HepG2 (cell line): ENCODE results near the gene ELOVL5. TPM values are rescaled to one million over a fixed set of nuclear protein-coding genes. Genes with fewer than 3 reads are reported as not detected.
A peak's percentile ranks its signal among the peaks of the same experiment; 100 is the strongest.

Experiments
- ATAC-seq: fragments of 200-7000 bp; cut with Tn5 transposase; 3 replicates; pipeline ENCODE4 v1.9.1; 2020; ENCODE audit warnings: mild to moderate bottlenecking, moderate library complexity
- BruUV-seq: library from RNA; stranded (reverse); fragments of 400-500 nt; replicated peaks from 2 replicates; lab custom pipeline; 2021; lab: Mats Ljungman, UMichigan
- CTCF ChIA-PET: fragments of 300-600 bp; formaldehyde crosslinking; extraction: SDS; loops from one replicate; lab custom pipeline; 2021; ENCODE audit warnings: low total read pairs, inconsistent platforms, low intra/inter-chr PET ratio; lab: Yijun Ruan, JAX
- POLR2A ChIA-PET: fragments of 350-600 bp; sonication (Branson Sonifier 250); formaldehyde crosslinking; loops from one replicate; lab custom pipeline; 2020; ENCODE audit warnings: antibody characterized with exemption, inconsistent platforms; lab: Yijun Ruan, JAX
- DNase-seq: peaks from one replicate; pipeline ENCODE4 v3.0.0-alpha.2; 2015; ENCODE audit warnings: low spot score
- FAIRE-seq: peaks from 3 replicates; lab custom pipeline; 2011; peaks lifted over from hg19 to GRCh38; lab: Jason Lieb, UNC
- H2AFZ ChIP-seq: one replicate; pipeline ENCODE4 v1.6.1; 2011; ENCODE audit warnings: low read length, inconsistent platforms
- H3K27ac ChIP-seq: fragments of 300-600 bp; 3 replicates; pipeline ENCODE4 v1.8.0; 2011; ENCODE audit warnings: mixed run types, mild to moderate bottlenecking, mixed read lengths, low read length, inconsistent platforms; ENCODE audit not compliant: insufficient read depth; ENCODE audit errors: extremely low read length
- H3K27me3 ChIP-seq, 2 experiments: fragments of 200-600 bp in 1 of 2; 2 replicates in 1 of 2; 3 replicates in 1 of 2; pipeline versions ENCODE4 v1.6.0 to v1.8.0; 2011; ENCODE audit warnings: low read length in 2 of 2, mild to moderate bottlenecking in 2 of 2, moderate library complexity in 2 of 2, inconsistent platforms in 1 of 2; ENCODE audit not compliant: insufficient read depth in 2 of 2, control insufficient read depth in 1 of 2
- H3K36me3 ChIP-seq, 2 experiments: fragments of 200-600 bp in 1 of 2; replicated peaks in 1 of 2; 2 replicates in 1 of 2; 3 replicates in 1 of 2; pipeline versions ENCODE4 v1.5.1 to v1.8.0; 2011; ENCODE audit warnings: low read length in 2 of 2, inconsistent platforms in 1 of 2; ENCODE audit not compliant: insufficient read depth in 2 of 2, control insufficient read depth in 1 of 2
- H3K4me1 ChIP-seq: 2 replicates; pipeline ENCODE4 v1.5.1; 2012; ENCODE audit warnings: low read length, inconsistent platforms; ENCODE audit not compliant: insufficient read depth
- H3K4me2 ChIP-seq: 2 replicates; pipeline ENCODE4 v1.6.0; 2011; ENCODE audit warnings: low read depth, low read length, inconsistent platforms
- H3K4me3 ChIP-seq, 3 experiments: fragments of 200-600 bp in 1 of 3; sonication (generic), shearing (Covaris generic) in 1 of 3; replicated peaks in 1 of 3; 2 replicates each; pipeline ENCODE4 v1.5.1; 2011 to 2016; ENCODE audit warnings: low read length in 3 of 3, inconsistent platforms in 2 of 3, low read depth in 2 of 3, mild to moderate bottlenecking in 2 of 3, control low read depth in 1 of 3, mixed read lengths in 1 of 3; ENCODE audit not compliant: insufficient read depth in 1 of 3
- H3K79me2 ChIP-seq: one replicate; pipeline ENCODE4 v1.6.1; 2011; ENCODE audit warnings: low read length, inconsistent platforms; ENCODE audit not compliant: insufficient read depth
- H3K9ac ChIP-seq: 2 replicates; pipeline ENCODE4 v1.6.0; 2011; ENCODE audit warnings: mild to moderate bottlenecking, low read depth, low read length, inconsistent platforms; ENCODE audit not compliant: insufficient read depth
- H3K9me3 ChIP-seq: 2 replicates; pipeline ENCODE4 v1.5.1; 2012; ENCODE audit warnings: mild to moderate bottlenecking, low read length
- H4K20me1 ChIP-seq: 2 replicates; pipeline ENCODE4 v1.6.0; 2011; ENCODE audit warnings: inconsistent platforms, mild to moderate bottlenecking, low read length, moderate library complexity; ENCODE audit not compliant: insufficient read depth
- ADNP ChIP-seq: sonication (generic); formaldehyde crosslinking; IDR thresholded peaks from 2 replicates; pipeline ENCODE4 v1.4.0; 2020; ENCODE audit warnings: missing genetic modification reagents
- ATF7 ChIP-seq, 2 experiments: fragments of 450-650 bp in 1 of 2; sonication (generic) in 1 of 2; formaldehyde crosslinking in 1 of 2; IDR thresholded peaks; 2 replicates each; pipeline versions ENCODE4 v1.4.0 to v1.6.1; 2016 to 2020; ENCODE audit warnings: antibody characterized with exemption in 1 of 2, mild to moderate bottlenecking in 1 of 2, missing genetic modification reagents in 1 of 2
- CBFB ChIP-seq: sonication (generic); formaldehyde crosslinking; IDR thresholded peaks from 2 replicates; pipeline ENCODE4 v1.4.0; 2020; ENCODE audit warnings: missing genetic modification reagents
- CBX2 ChIP-seq, 2 experiments: fragments of 200-600 bp in 1 of 2; sonication (generic); formaldehyde crosslinking in 1 of 2; IDR thresholded peaks; 2 replicates each; pipeline versions ENCODE4 v1.7.0 to v1.8.1; 2018 to 2022; ENCODE audit warnings: low read depth in 2 of 2, low read length in 1 of 2, mild to moderate bottlenecking in 1 of 2, missing genetic modification reagents in 1 of 2
- CERS6 ChIP-seq: sonication (generic); formaldehyde crosslinking; IDR thresholded peaks from 2 replicates; pipeline ENCODE4 v1.5.0; 2020; ENCODE audit warnings: missing genetic modification reagents
- GATAD2A ChIP-seq: IDR thresholded peaks from 2 replicates; pipeline ENCODE4 v1.6.1; 2016
- HNF1B ChIP-seq: sonication (generic); formaldehyde crosslinking; IDR thresholded peaks from 2 replicates; pipeline ENCODE4 v1.5.1; 2020; ENCODE audit warnings: mild to moderate bottlenecking, moderate library complexity, missing genetic modification reagents
- IRF2 ChIP-seq: IDR thresholded peaks from 2 replicates; pipeline ENCODE4 v1.6.1; 2018; ENCODE audit warnings: missing genetic modification reagents, missing compliant biosample characterization
- KDM6A ChIP-seq: IDR thresholded peaks from 2 replicates; pipeline ENCODE4 v1.6.1; 2016; ENCODE audit warnings: low read depth
- MTA3 ChIP-seq: sonication (generic); formaldehyde crosslinking; IDR thresholded peaks from 2 replicates; pipeline ENCODE4 v1.4.0; 2020; ENCODE audit warnings: missing genetic modification reagents
- NFYC ChIP-seq: IDR thresholded peaks from 2 replicates; pipeline ENCODE4 v1.6.1; 2016; ENCODE audit warnings: missing genetic modification reagents, missing compliant biosample characterization
- NR2F2 ChIP-seq: IDR thresholded peaks from 2 replicates; pipeline ENCODE4 v1.6.1; 2012; ENCODE audit warnings: low read depth, inconsistent platforms, borderline replicate concordance
- POLR2G ChIP-seq: fragments of 200-400 bp; formaldehyde crosslinking; IDR thresholded peaks from 2 replicates; pipeline ENCODE4 v1.6.1; 2018; ENCODE audit warnings: mild to moderate bottlenecking, low read depth, low read length, moderate library complexity
- RNF2 ChIP-seq: fragments of 450-650 bp; conservative IDR thresholded peaks from 2 replicates; pipeline ENCODE4 v1.6.1; 2016; ENCODE audit warnings: low read depth
- SMAD9 ChIP-seq: sonication (generic); formaldehyde crosslinking; IDR thresholded peaks from 2 replicates; pipeline ENCODE4 v1.5.1; 2020; ENCODE audit warnings: mild to moderate bottlenecking, missing genetic modification reagents
- SOX13 ChIP-seq, 3 experiments: fragments of 450-650 bp in 1 of 3; sonication (generic) in 1 of 3; formaldehyde crosslinking in 1 of 3; IDR thresholded peaks in 2 of 3; conservative IDR thresholded peaks in 1 of 3; 2 replicates each; pipeline versions ENCODE4 v1.5.0 to v1.6.1; 2016 to 2020; ENCODE audit warnings: antibody characterized with exemption in 1 of 3, mild to moderate bottlenecking in 1 of 3, missing compliant biosample characterization in 1 of 3, missing genetic modification reagents in 1 of 3, moderate library complexity in 1 of 3
- TARDBP ChIP-seq: sonication (generic); formaldehyde crosslinking; IDR thresholded peaks from 2 replicates; pipeline ENCODE4 v1.8.0; 2022; ENCODE audit warnings: mild to moderate bottlenecking, missing genetic modification reagents
- TSC22D2 ChIP-seq: sonication (generic); formaldehyde crosslinking; IDR thresholded peaks from 2 replicates; pipeline ENCODE4 v1.5.1; 2020; ENCODE audit warnings: missing genetic modification reagents, mild to moderate bottlenecking, borderline replicate concordance
- ZFP36L1 ChIP-seq: sonication (generic); formaldehyde crosslinking; IDR thresholded peaks from 2 replicates; pipeline ENCODE4 v1.8.0; 2022; ENCODE audit warnings: mild to moderate bottlenecking, missing genetic modification reagents, moderate library complexity
- ZNF317 ChIP-seq: sonication (generic); formaldehyde crosslinking; IDR thresholded peaks from 2 replicates; pipeline ENCODE4 v1.5.0; 2020; ENCODE audit warnings: mild to moderate bottlenecking, missing genetic modification reagents
- ZNF670 ChIP-seq: sonication (generic); formaldehyde crosslinking; IDR thresholded peaks from 2 replicates; pipeline ENCODE4 v1.8.0; 2022; ENCODE audit warnings: mild to moderate bottlenecking, missing genetic modification reagents, borderline replicate concordance
- ZNF781 ChIP-seq: sonication (generic); formaldehyde crosslinking; IDR thresholded peaks from 2 replicates; pipeline ENCODE4 v1.5.1; 2020; ENCODE audit warnings: borderline replicate concordance, mild to moderate bottlenecking, missing genetic modification reagents; ENCODE audit errors: not compliant biosample characterization
- ZNF83 ChIP-seq: sonication (generic); formaldehyde crosslinking; IDR thresholded peaks from 2 replicates; pipeline ENCODE4 v1.4.0; 2020; ENCODE audit warnings: missing genetic modification reagents, mild to moderate bottlenecking, borderline replicate concordance
- WGBS: methylation state at CpG from one replicate; pipeline ENCODE4 v1.1.6; 2017; ENCODE audit warnings: low lambda C conversion rate; 5-methylcytosine and 5-hydroxymethylcytosine counted together
- in situ Hi-C: cut with HindIII; loops from 2 replicates; pipeline ENCODE4 v1.10.0; 2017; ENCODE audit warnings: low pct_unique_long_range_greater_than_20kb; ENCODE audit not compliant: extremely low pct_ligation_motif_present
- intact Hi-C: fragments of 100-400 bp; cut with micrococcal nuclease; formaldehyde crosslinking; loops from one replicate; pipeline ENCODE4 v1.10.0; 2022; ENCODE audit not compliant: unreplicated experiment
- polyA plus RNA-seq, 8 experiments: library from polyadenylated mRNA; depleted of rRNA in 3 of 8; stranded (reverse) in 7 of 8; unstranded in 1 of 8; fragments of >200 nt; fragmentation: Illumina TruSeq in 4 of 8; extraction: Trizol in 4 of 8; gene quantifications; 2 replicates each; pipeline versions ENCODE4 v1.2.1 to v1.2.3, GENCODE V29; 2011 to 2016; ENCODE audit warnings: low read depth in 4 of 8, missing spikeins in 1 of 8, mixed read lengths in 1 of 8; ENCODE audit not compliant: insufficient read depth in 1 of 8
- total RNA-seq, 5 experiments: library from RNA; depleted of rRNA; stranded (reverse); fragments of >200 nt; fragmentation: Illumina TruSeq; extraction: Trizol; gene quantifications; 2 replicates each; pipeline ENCODE4 v1.2.3, GENCODE V29; 2016; ENCODE audit warnings: low read depth in 1 of 5

Gene ELOVL5
- total and polyA plus RNA-seq, 2 of the 13 experiments (the other 11 are each of a cell fraction or from before 2014, with no cell fraction given): 50.1 to 72.4 TPM

GRCh38 chr6:53359843-53360092 lies 11.0 kb upstream of the ELOVL5 start:
- Histone ChIP-seq H3K27ac (peak overlapping the region; percentile 82), H3K79me2 (no peaks in the 10 kb centered on the region), H3K9me3 (no peaks in the 10 kb centered on the region), H2AFZ (no peak overlapping the region), H3K27me3 (peaks cover 0 to 12% of the 10 kb centered on the region in 2 experiments; a peak in 3 of 5 replicates), H3K4me1 (peaks cover 42% of the 10 kb centered on the region), H4K20me1 (no peaks in the 10 kb centered on the region), H3K9ac (peak overlapping the region; percentile 80), H3K36me3 (no peaks in the 10 kb centered on the region), H3K4me3 (peak overlapping the region; percentile 58 to 82 (median 67)), H3K4me2 (peak overlapping the region; percentile 99)
- FAIRE-seq (no peak), ATAC-seq (peak; percentile 33), DNase-seq (no peak)
- BruUV-seq: TSS peak; percentile 96
- ChIA-PET CTCF (no interaction called here), POLR2A (interaction anchor here (0.6 to 1.7 kb wide), 17 partner anchors 10 to 635 kb away, joined by 3 to 11 read pairs (median 4); partner anchors contain the start of gene GSTA4)
- in situ Hi-C loops: no loop called here
- intact Hi-C loops: loop anchor here (1.0 to 5.0 kb wide), 3 partner anchors 10 to 73 kb away; no protein-coding TSS in a partner anchor
- under 1% methylated on average over 10 of the region's 10 CpGs for WGBS
- TF ChIP-seq ATF7 (IDR thresholded peaks at IDR 0.05) (no peak), ATF7 (CRISPR knock-in tag; IDR thresholded peaks at IDR 0.05) (0 out of 2 replicates have a peak, but pooled peaks have one; percentile 6), RNF2 (no peak), ADNP (no peak), TSC22D2 (CRISPR knock-in tag) (0 out of 2 replicates have a peak, but pooled peaks have one; percentile 7), ZNF317 (CRISPR knock-in tag) (peak; percentile 70), HNF1B (CRISPR knock-in tag) (0 out of 2 replicates have a peak, but pooled peaks have one; percentile 5), ZNF781 (CRISPR knock-in tag) (peak; percentile 6), CBX2 (IDR thresholded peaks at IDR 0.05; ENCODE audit: low read depth, low read length) (peak; percentile 14; the same call in 1 of the 2 replicates), CBX2 (CRISPR knock-in tag; IDR thresholded peaks at IDR 0.05; ENCODE audit: low read depth) (no peak), SOX13 (IDR thresholded peaks at IDR 0.05) (no peak), SOX13 (CRISPR knock-in tag; conservative IDR thresholded peaks at IDR 0.05 in 1 of 2, IDR thresholded peaks at IDR 0.05 in 1 of 2) (0 out of 4 replicates have a peak, but pooled peaks of 1 of the 2 experiments have one; percentile 6), ZNF83 (no peak), CBFB (CRISPR knock-in tag) (no peak), MTA3 (CRISPR knock-in tag) (no peak), ZNF670 (CRISPR knock-in tag) (no peak), NR2F2 (0 out of 2 replicates have a peak, but pooled peaks have one; percentile 4), KDM6A (CRISPR knock-in tag) (no peak), POLR2G (no peak), IRF2 (0 out of 2 replicates have a peak, but pooled peaks have one; percentile 3), NFYC (CRISPR knock-in tag) (no peak), SMAD9 (CRISPR knock-in tag) (no peak), CERS6 (no peak), ZFP36L1 (CRISPR knock-in tag) (0 out of 2 replicates have a peak, but pooled peaks have one; percentile 6), GATAD2A (peak; percentile 56; the same call in 1 of the 2 replicates), TARDBP (no peak)
